CD14-positive monocyte (primary cell): Measurements from ENCODE around the gene ACLY. TPM values are rescaled to one million over a fixed set of nuclear protein-coding genes. Genes with fewer than 3 reads are reported as not detected.

Experiments used
- DNase-seq, 3 donors: peaks; one replicate each; pipeline ENCODE4 v3.0.0-alpha.2; 2011 to 2022
- H2AFZ ChIP-seq: 2 replicates; pipeline ENCODE4 v1.6.0; 2012; ENCODE audit warnings: mild to moderate bottlenecking, low read depth, low read length, inconsistent platforms; ENCODE audit not compliant: insufficient read depth, poor library complexity, severe bottlenecking
- H3K27ac ChIP-seq, 2 donors: 1 replicate in 1 of 2; 2 replicates in 1 of 2; pipeline ENCODE4 v1.5.1; 2012 to 2013; ENCODE audit warnings: low read length in 2 of 2, control low read depth in 1 of 2, inconsistent platforms in 1 of 2, low read depth in 1 of 2, mild to moderate bottlenecking in 1 of 2
- H3K27me3 ChIP-seq, 2 donors: one replicate each; pipeline versions ENCODE4 v1.6.0 to v1.6.1; 2011 to 2013; ENCODE audit warnings: low read length in 2 of 2; ENCODE audit not compliant: control insufficient read depth in 2 of 2, insufficient read depth in 2 of 2
- H3K36me3 ChIP-seq, 2 donors: replicated peaks in 1 of 2; 1 replicate in 1 of 2; 2 replicates in 1 of 2; pipeline versions ENCODE4 v1.5.1 to v1.6.1; 2012 to 2013; ENCODE audit warnings: low read length in 2 of 2, control low read depth in 1 of 2, inconsistent platforms in 1 of 2, mild to moderate bottlenecking in 1 of 2; ENCODE audit not compliant: insufficient read depth in 2 of 2, control insufficient read depth in 1 of 2
- H3K4me1 ChIP-seq, 2 donors: 1 replicate in 1 of 2; 2 replicates in 1 of 2; pipeline versions ENCODE4 v1.5.1 to v1.6.1; 2012 to 2013; ENCODE audit warnings: low read length in 2 of 2, control low read depth in 1 of 2, inconsistent platforms in 1 of 2, mild to moderate bottlenecking in 1 of 2, moderate library complexity in 1 of 2; ENCODE audit not compliant: insufficient read depth in 2 of 2, control insufficient read depth in 1 of 2
- H3K4me2 ChIP-seq: replicated peaks from 2 replicates; pipeline ENCODE3; 2012; ENCODE audit warnings: low read length, moderate library complexity, mild to moderate bottlenecking; ENCODE audit not compliant: poor library complexity, severe bottlenecking; ENCODE audit errors: extremely low read depth
- H3K4me3 ChIP-seq, 3 experiments: fragments of 200-600 bp in 1 of 3; sonication (generic) in 1 of 3; replicated peaks in 1 of 3; 1 replicate in 2 of 3; 2 replicates in 1 of 3; pipeline ENCODE4 v1.5.1; 2011 to 2013; ENCODE audit warnings: low read length in 3 of 3, mild to moderate bottlenecking in 3 of 3, control low read depth in 2 of 3, low read depth in 2 of 3, inconsistent platforms in 1 of 3, moderate library complexity in 1 of 3
- H3K79me2 ChIP-seq: 2 replicates; pipeline ENCODE4 v1.6.0; 2012; ENCODE audit warnings: mild to moderate bottlenecking, control low read depth, inconsistent platforms, low read length, moderate library complexity; ENCODE audit not compliant: insufficient read depth
- H3K9ac ChIP-seq: 2 replicates; pipeline ENCODE4 v1.6.0; 2017; ENCODE audit warnings: low read length, mild to moderate bottlenecking; ENCODE audit not compliant: insufficient read depth, poor library complexity, severe bottlenecking
- H3K9me3 ChIP-seq, 2 donors: replicated peaks in 1 of 2; 1 replicate in 1 of 2; 2 replicates in 1 of 2; pipeline versions ENCODE4 v1.5.1 to v1.6.1; 2012 to 2013; ENCODE audit warnings: low read length in 2 of 2, control low read depth in 1 of 2; ENCODE audit not compliant: control insufficient read depth in 1 of 2, insufficient read depth in 1 of 2
- H4K20me1 ChIP-seq: 2 replicates; pipeline ENCODE4 v1.6.0; 2012; ENCODE audit warnings: mild to moderate bottlenecking, low read length, control low read depth, moderate library complexity; ENCODE audit not compliant: insufficient read depth
- H3K27ac Mint-ChIP-seq, 7 donors: one replicate each; pipeline ENCODE4 v1.8.0; 2020; ENCODE audit warnings: mild to moderate bottlenecking in 7 of 7, mixed read lengths in 7 of 7, moderate library complexity in 6 of 7, inconsistent platforms in 2 of 7
- H3K27me3 Mint-ChIP-seq, 3 donors: one replicate each; pipeline ENCODE4 v1.8.0; 2021 to 2022; ENCODE audit warnings: low read depth in 3 of 3, mild to moderate bottlenecking in 3 of 3, mixed read lengths in 3 of 3, moderate library complexity in 3 of 3, inconsistent platforms in 1 of 3
- H3K36me3 Mint-ChIP-seq, 2 donors: one replicate each; pipeline ENCODE4 v1.8.0; 2020; ENCODE audit warnings: mixed read lengths in 2 of 2, inconsistent platforms in 1 of 2, mild to moderate bottlenecking in 1 of 2
- H3K4me1 Mint-ChIP-seq: one replicate; pipeline ENCODE4 v1.8.0; 2020; ENCODE audit warnings: mild to moderate bottlenecking, mixed read lengths
- H3K4me3 Mint-ChIP-seq, 2 donors: one replicate each; pipeline ENCODE4 v1.8.0; 2020; ENCODE audit warnings: mild to moderate bottlenecking in 2 of 2, mixed read lengths in 2 of 2, moderate library complexity in 1 of 2
- H3K9me3 Mint-ChIP-seq, 7 donors: one replicate each; pipeline ENCODE4 v1.8.0; 2020 to 2022; ENCODE audit warnings: mixed read lengths in 7 of 7, mild to moderate bottlenecking in 6 of 7, moderate library complexity in 6 of 7, inconsistent platforms in 2 of 7
- WGBS: methylation state at CpG from one replicate; pipeline ENCODE4 v1.1.5; 2013; ENCODE audit warnings: missing lambda C conversion rate; ENCODE audit not compliant: insufficient coverage; 5-methylcytosine and 5-hydroxymethylcytosine counted together
- intact Hi-C, 2 donors: fragments of 100-400 bp; cut with micrococcal nuclease; formaldehyde crosslinking; loops; one replicate each; pipeline versions ENCODE4 v1.15.0 to v1.15.1; 2023
- polyA plus RNA-seq, 3 donors: library from polyadenylated mRNA; depleted of rRNA in 1 of 3; unstranded in 2 of 3; stranded (reverse) in 1 of 3; fragments of 300-500 nt in 2 of 3; fragments of >200 nt in 1 of 3; fragmentation: Illumina TruSeq in 2 of 3; gene quantifications; 1 replicate in 2 of 3; 2 replicates in 1 of 3; pipeline ENCODE4 v1.2.3, GENCODE V29; 2012 to 2021
- TF ChIP-seq, protein P1 (sequence below): fragments of 200-600 bp; IDR thresholded peaks from one replicate; pipeline ENCODE4 v1.8.0; 2022; ENCODE audit warnings: antibody characterized with exemption, mild to moderate bottlenecking

The ACLY gene
- polyA plus RNA-seq, 3 donors, result 41.0 to 48.3 (median 45.1) TPM

GRCh38 chr17:41941168-41941567 is 22.4 kb upstream of the ACLY start:
- H3K79me2 ChIP-seq, result no peaks in the 10 kb centered on the region
- peaks cover 0 to 4% (median 2%) of the 10 kb centered on the region in 3 donors for H3K27me3 Mint-ChIP-seq
- no peaks in the 10 kb centered on the region for H3K36me3 ChIP-seq
- no peak overlapping the region for H3K4me2 ChIP-seq
- TF ChIP-seq, protein P1, sequence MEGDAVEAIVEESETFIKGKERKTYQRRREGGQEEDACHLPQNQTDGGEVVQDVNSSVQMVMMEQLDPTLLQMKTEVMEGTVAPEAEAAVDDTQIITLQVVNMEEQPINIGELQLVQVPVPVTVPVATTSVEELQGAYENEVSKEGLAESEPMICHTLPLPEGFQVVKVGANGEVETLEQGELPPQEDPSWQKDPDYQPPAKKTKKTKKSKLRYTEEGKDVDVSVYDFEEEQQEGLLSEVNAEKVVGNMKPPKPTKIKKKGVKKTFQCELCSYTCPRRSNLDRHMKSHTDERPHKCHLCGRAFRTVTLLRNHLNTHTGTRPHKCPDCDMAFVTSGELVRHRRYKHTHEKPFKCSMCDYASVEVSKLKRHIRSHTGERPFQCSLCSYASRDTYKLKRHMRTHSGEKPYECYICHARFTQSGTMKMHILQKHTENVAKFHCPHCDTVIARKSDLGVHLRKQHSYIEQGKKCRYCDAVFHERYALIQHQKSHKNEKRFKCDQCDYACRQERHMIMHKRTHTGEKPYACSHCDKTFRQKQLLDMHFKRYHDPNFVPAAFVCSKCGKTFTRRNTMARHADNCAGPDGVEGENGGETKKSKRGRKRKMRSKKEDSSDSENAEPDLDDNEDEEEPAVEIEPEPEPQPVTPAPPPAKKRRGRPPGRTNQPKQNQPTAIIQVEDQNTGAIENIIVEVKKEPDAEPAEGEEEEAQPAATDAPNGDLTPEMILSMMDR, result no peak
- no peaks in the 10 kb centered on the region for H3K27me3 ChIP-seq
- H3K4me3 ChIP-seq, result no peak overlapping the region
- H2AFZ ChIP-seq, result no peak overlapping the region
- H3K27ac Mint-ChIP-seq, result no peak overlapping the region
- no peaks in the 10 kb centered on the region for H3K9me3 ChIP-seq
- H3K36me3 Mint-ChIP-seq, result no peaks in the 10 kb centered on the region
- 100% methylated on average over 1 of the region's 5 CpGs for WGBS
- no peak for DNase-seq
- no peaks in the 10 kb centered on the region for H4K20me1 ChIP-seq
- H3K9me3 Mint-ChIP-seq, result no peaks in the 10 kb centered on the region
- H3K4me1 Mint-ChIP-seq, result no peaks in the 10 kb centered on the region
- no peak overlapping the region for H3K27ac ChIP-seq
- H3K4me1 ChIP-seq, result no peaks in the 10 kb centered on the region
- intact Hi-C loops, result no loop called here
- H3K4me3 Mint-ChIP-seq, result no peak overlapping the region
- no peak overlapping the region for H3K9ac ChIP-seq

GRCh38 chr17:41939693-41940090 is 20.9 kb upstream of the ACLY start:
- H3K9me3 ChIP-seq, result no peaks in the 10 kb centered on the region
- no peaks in the 10 kb centered on the region for H3K79me2 ChIP-seq
- H3K4me3 ChIP-seq, result no peak overlapping the region
- no peak overlapping the region for H3K9ac ChIP-seq
- H3K36me3 ChIP-seq, result no peaks in the 10 kb centered on the region
- H3K4me1 ChIP-seq, result no peaks in the 10 kb centered on the region
- H3K9me3 Mint-ChIP-seq, result no peaks in the 10 kb centered on the region
- H3K36me3 Mint-ChIP-seq, result no peaks in the 10 kb centered on the region
- no peaks in the 10 kb centered on the region for H3K27me3 ChIP-seq
- no peak overlapping the region for H3K4me3 Mint-ChIP-seq
- intact Hi-C loops, result loop anchor here in 1 of 2 donors (5.0 kb wide), 1 partner anchor 33 kb away; no protein-coding TSS in a partner anchor
- no peak overlapping the region for H3K27ac Mint-ChIP-seq
- no peak overlapping the region for H2AFZ ChIP-seq
- peaks cover 2 to 4% (median 2%) of the 10 kb centered on the region in 3 donors for H3K27me3 Mint-ChIP-seq
- 95% methylated on average over 6 of the region's 6 CpGs for WGBS
- H3K4me2 ChIP-seq, result no peak overlapping the region
- no peaks in the 10 kb centered on the region for H4K20me1 ChIP-seq
- DNase-seq, result no peak
- H3K4me1 Mint-ChIP-seq, result no peaks in the 10 kb centered on the region
- H3K27ac ChIP-seq, result no peak overlapping the region
- TF ChIP-seq, protein P1, result no peak
